ENCODE data around the gene PON1. TPM values are rescaled to one million over a fixed set of nuclear protein-coding genes. Genes with fewer than 3 reads are reported as not detected.

Gene PON1
- total RNA-seq, 2 experiments from 2014 or later: not detected

DNA sequence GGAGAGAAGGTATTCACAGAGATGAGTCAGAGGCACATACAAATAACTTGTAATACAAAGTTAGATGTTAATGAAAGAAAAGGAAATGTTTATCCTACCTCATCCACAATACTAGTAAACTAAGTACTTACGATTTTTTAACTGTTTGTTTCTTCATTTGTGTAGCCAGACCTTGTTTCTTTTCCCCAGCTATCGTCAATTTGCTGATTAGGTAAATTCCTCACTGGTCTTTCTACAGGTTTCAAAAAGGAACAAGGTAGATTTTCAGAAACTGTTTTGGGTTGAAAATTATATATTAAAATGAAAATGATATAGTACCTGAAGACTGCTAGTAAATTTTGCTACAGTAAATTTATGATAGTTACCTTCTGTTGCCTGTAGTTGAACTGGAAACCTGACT, 56.6 kb downstream of the PON1 start:
- H3K27ac Mint-ChIP-seq: no peak overlapping the region
- H3K36me3 Mint-ChIP-seq (ENCODE audit: low read depth): no peaks in the 10 kb centered on the region
- no peaks in the 10 kb centered on the region for H3K9me3 Mint-ChIP-seq
- CTCF ChIA-PET: no interaction called here
- H3K4me3 Mint-ChIP-seq: no peak overlapping the region
- no peaks in the 10 kb centered on the region for H3K4me1 Mint-ChIP-seq (ENCODE audit: low read depth)
- no peak for DNase-seq
- intact Hi-C loops (cut with micrococcal nuclease): no loop called here
- H3K27me3 Mint-ChIP-seq (ENCODE audit: low read depth): peaks cover 8% of the 10 kb centered on the region

DNA sequence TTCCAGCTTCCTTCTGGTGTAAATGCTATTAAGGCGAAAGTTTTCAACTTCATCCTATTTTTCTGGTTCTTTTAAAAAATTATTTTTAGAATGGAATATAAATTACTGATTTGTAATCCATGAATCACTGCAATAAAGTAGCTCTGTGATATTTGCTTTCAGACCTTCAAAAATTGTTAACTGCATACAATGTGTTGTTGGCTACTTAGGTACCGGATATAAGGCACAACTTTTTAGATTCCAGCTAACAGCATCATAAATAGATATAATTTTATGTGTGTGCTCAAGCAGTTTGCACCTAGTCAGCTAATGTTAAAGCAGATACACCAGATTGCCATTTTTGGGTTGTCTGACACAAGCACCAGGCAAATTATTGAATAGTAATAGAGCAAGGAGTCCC, 58.7 kb downstream of the PON1 start:
- CTCF ChIA-PET: interaction anchor here (0.9 kb wide), 1 partner anchor 60 kb away, joined by 3 read pairs; no protein-coding TSS in a partner anchor
- Mint-ChIP-seq H3K9me3 (no peaks in the 10 kb centered on the region), H3K36me3 (ENCODE audit: low read depth) (no peaks in the 10 kb centered on the region), H3K27me3 (ENCODE audit: low read depth) (peaks cover 5% of the 10 kb centered on the region), H3K4me1 (ENCODE audit: low read depth) (no peaks in the 10 kb centered on the region), H3K27ac (no peak overlapping the region), H3K4me3 (no peak overlapping the region)
- DNase-seq: no peak
- intact Hi-C loops (cut with micrococcal nuclease): no loop called here

DNA sequence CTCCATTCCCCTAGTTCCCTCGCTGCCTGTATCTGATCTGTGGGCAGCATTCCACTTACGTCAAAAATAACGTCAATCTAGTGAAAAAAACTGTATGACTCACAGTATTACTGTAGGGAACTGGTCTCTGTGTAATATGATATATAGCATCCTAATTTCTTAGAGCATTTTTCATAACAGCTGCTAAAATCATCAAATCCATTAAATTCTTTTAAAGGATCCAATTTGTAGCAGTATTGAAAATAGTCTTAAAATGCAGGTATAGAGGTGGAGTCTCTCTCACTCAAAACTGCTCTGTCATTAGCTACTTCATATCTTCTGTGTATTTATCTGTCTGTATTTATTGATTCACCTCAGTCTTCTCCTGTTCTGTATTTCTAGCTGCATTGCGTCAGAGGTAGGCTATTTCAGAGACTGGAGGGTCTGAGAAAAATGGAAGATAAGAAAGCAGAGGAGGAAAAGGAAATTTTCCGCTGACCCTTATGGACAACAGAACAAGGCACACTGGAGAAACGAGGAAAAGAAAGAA, 59.9 kb downstream of the PON1 start:
- intact Hi-C loops (cut with micrococcal nuclease): no loop called here
- peaks cover 5% of the 10 kb centered on the region for H3K27me3 Mint-ChIP-seq (ENCODE audit: low read depth)
- no peaks in the 10 kb centered on the region for H3K36me3 Mint-ChIP-seq (ENCODE audit: low read depth)
- H3K4me1 Mint-ChIP-seq (ENCODE audit: low read depth): no peaks in the 10 kb centered on the region
- no peaks in the 10 kb centered on the region for H3K9me3 Mint-ChIP-seq
- CTCF ChIA-PET: no interaction called here
- no peak overlapping the region for H3K27ac Mint-ChIP-seq
- no peak for DNase-seq
- H3K4me3 Mint-ChIP-seq: no peak overlapping the region

DNA sequence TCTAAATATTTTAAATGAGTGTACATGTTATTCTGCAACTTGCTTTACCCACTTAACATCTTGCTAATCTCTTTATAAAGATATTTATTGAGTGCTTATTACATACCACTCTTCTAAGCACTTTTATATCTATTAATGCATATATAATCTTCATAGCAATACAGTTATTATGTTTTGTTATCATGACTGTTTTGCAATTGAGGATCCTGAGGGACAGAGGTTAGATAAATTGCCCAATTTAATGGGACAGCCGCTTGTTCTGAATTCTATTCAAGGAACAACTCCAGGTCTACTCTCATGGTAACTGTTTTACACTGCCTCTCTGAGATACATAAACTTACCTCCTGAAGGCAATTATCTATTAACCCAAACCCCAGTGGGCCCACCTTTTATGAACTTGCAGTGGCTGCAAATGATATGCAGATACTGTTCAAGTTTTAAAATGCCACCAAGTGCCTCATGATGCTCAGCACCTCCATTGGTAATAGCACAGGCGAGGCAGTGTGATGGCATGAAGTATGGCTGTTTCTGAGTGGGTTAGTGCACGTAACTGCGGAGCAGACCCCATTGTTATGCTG, 60.5 kb downstream of the PON1 start:
- H3K4me3 Mint-ChIP-seq: no peak overlapping the region
- intact Hi-C loops (cut with micrococcal nuclease): no loop called here
- H3K9me3 Mint-ChIP-seq: no peaks in the 10 kb centered on the region
- CTCF ChIA-PET: no interaction called here
- peaks cover 5% of the 10 kb centered on the region for H3K27me3 Mint-ChIP-seq (ENCODE audit: low read depth)
- H3K27ac Mint-ChIP-seq: no peak overlapping the region
- H3K4me1 Mint-ChIP-seq (ENCODE audit: low read depth): no peaks in the 10 kb centered on the region
- DNase-seq: no peak
- no peaks in the 10 kb centered on the region for H3K36me3 Mint-ChIP-seq (ENCODE audit: low read depth)

DNA sequence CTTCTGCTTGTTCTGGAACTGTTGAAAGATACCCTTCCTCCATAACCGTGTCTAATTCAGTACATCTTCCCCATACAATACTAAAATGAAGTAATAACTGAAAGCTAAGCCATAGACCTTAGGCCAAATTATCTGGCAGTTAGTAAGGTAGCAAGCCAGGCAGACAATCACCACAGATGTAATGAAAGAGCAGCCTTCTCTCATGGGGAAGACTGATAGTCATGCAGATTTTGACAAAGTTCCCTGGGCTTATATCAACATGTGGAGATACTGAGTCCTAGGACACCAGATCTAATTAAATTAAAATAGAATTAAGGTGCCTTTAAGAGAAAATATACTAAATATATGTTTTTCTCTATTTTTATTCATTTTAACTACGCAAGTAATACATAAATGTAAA, 61.5 kb downstream of the PON1 start:
- CTCF ChIA-PET: no interaction called here
- no peaks in the 10 kb centered on the region for H3K9me3 Mint-ChIP-seq
- H3K27me3 Mint-ChIP-seq (ENCODE audit: low read depth): peaks cover 5% of the 10 kb centered on the region
- intact Hi-C loops (cut with micrococcal nuclease): no loop called here
- H3K36me3 Mint-ChIP-seq (ENCODE audit: low read depth): no peaks in the 10 kb centered on the region
- no peak for DNase-seq
- no peaks in the 10 kb centered on the region for H3K4me1 Mint-ChIP-seq (ENCODE audit: low read depth)
- no peak overlapping the region for H3K27ac Mint-ChIP-seq
- H3K4me3 Mint-ChIP-seq: no peak overlapping the region

DNA sequence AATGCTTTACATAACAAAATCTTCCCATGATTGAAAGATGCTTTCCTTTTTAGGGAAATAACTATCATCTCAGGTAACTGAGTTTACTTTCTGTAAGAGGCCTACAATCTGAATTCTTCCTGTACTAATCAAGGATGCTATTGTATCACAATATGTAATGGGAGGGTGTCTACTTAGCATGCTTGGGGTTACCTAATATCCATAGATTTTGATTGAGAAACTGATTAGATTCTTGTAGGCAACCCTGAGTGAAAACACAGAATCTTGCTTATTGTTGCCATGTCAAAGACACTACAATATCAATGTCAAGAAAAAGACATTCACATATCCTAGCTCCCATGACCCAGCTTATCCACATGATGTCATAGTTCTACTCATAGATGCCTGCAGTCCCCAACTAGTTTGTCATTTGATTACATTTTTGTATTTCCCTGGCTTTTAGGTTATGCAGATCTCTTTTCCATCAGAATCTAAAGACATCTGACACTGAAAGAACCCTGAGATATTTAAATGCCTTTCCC, 62.4 kb downstream of the PON1 start:
- CTCF ChIA-PET: no interaction called here
- Mint-ChIP-seq H3K36me3 (ENCODE audit: low read depth) (no peaks in the 10 kb centered on the region), H3K9me3 (no peaks in the 10 kb centered on the region), H3K4me1 (ENCODE audit: low read depth) (no peaks in the 10 kb centered on the region), H3K4me3 (no peak overlapping the region), H3K27me3 (ENCODE audit: low read depth) (peaks cover 5% of the 10 kb centered on the region), H3K27ac (no peak overlapping the region)
- no peak for DNase-seq
- intact Hi-C loops (cut with micrococcal nuclease): no loop called here

DNA sequence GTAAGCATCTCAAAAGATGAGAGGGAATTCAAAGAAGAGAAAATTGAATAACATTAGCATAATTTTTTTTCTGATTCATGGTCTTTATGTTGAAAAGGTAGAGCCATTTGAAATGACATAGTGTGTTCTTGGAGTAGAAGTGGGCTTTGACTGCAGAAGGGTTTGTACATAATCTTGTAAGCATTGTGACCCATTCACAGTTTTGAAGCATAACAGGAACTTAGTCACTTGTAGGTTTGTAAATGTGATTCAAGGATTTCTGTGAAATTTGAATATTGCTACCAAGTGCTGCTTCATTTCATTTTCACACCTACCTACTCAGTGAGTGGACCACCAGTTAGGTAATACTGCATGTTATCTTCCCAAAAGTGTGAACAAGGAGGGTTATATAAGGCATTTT, 68.6 kb downstream of the PON1 start:
- intact Hi-C loops (cut with micrococcal nuclease): no loop called here
- Mint-ChIP-seq H3K9me3 (no peaks in the 10 kb centered on the region), H3K4me1 (ENCODE audit: low read depth) (no peaks in the 10 kb centered on the region), H3K36me3 (ENCODE audit: low read depth) (no peaks in the 10 kb centered on the region), H3K27me3 (ENCODE audit: low read depth) (peaks cover 6% of the 10 kb centered on the region), H3K27ac (no peak overlapping the region), H3K4me3 (no peak overlapping the region)
- CTCF ChIA-PET: interaction anchor here (0.7 kb wide), 1 partner anchor 8 kb away, joined by 3 read pairs; no protein-coding TSS in a partner anchor
- no peak for DNase-seq

DNA sequence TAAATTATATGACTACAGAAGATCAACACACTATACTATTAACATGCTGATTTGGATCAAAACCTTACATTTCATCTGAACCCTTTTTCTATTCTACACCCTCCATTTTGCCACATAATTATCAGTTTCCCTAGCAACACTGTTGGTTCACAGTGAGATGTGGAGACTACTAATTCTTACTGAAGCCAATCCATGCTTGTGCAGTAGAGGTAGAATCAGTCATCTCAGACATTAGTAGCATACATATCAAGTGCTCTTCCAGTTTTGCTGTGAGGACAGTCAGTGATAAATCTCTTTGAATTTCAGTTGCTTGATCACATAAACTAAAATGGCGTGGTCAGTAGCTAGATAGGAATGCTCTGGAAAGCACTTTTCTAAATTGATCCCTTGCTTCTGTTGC, 70.3 kb downstream of the PON1 start:
- Mint-ChIP-seq H3K4me1 (ENCODE audit: low read depth) (no peaks in the 10 kb centered on the region), H3K27me3 (ENCODE audit: low read depth) (peaks cover 6% of the 10 kb centered on the region), H3K27ac (no peak overlapping the region), H3K9me3 (no peaks in the 10 kb centered on the region), H3K36me3 (ENCODE audit: low read depth) (no peaks in the 10 kb centered on the region), H3K4me3 (no peak overlapping the region)
- intact Hi-C loops (cut with micrococcal nuclease): no loop called here
- CTCF ChIA-PET: interaction anchor here (1.2 kb wide), 1 partner anchor 370 kb away, joined by 3 read pairs; no protein-coding TSS in a partner anchor
- no peak for DNase-seq

DNA sequence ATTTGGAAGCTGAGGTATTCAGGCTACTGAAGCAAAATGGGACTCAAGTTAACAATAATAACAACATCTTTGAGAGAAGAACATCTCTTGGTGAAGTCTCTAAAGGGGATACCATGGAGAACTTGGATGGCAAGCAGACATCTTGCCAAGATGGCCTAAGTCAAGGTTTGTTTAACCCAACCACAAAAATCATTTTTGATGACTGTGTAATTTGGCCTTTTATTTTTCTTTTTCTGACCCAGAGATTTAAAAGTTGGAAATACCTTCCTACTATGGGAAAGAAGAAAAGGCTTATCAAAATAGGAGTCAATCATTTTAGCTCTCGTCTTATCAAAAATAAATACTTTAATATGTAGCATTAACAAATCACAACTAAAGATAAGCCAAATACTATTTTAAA, 72.4 kb downstream of the PON1 start:
- H3K27me3 Mint-ChIP-seq (ENCODE audit: low read depth): peaks cover 6% of the 10 kb centered on the region
- no peaks in the 10 kb centered on the region for H3K4me1 Mint-ChIP-seq (ENCODE audit: low read depth)
- DNase-seq: no peak
- no peak overlapping the region for H3K27ac Mint-ChIP-seq
- CTCF ChIA-PET: no interaction called here
- H3K36me3 Mint-ChIP-seq (ENCODE audit: low read depth): no peaks in the 10 kb centered on the region
- intact Hi-C loops (cut with micrococcal nuclease): no loop called here
- H3K4me3 Mint-ChIP-seq: no peak overlapping the region
- no peaks in the 10 kb centered on the region for H3K9me3 Mint-ChIP-seq

DNA sequence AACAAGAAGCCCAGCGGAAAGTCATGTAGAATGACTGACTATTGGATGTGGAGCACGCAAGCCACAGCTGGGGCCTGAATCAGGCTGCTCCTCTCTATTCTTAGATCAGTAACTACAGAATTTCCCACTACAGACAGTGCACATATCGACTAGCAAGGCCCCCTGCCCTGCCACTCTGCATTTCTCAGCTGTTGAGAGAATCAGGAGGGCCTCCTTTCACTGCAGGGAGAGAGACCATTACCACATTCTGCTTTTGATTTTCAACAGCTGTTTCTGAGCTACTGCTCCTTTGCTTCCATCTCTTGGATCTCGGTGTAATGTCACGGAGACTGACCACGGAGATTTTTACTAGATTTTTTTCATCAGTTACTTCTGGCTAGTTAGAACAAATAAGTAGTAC, 73.8 kb downstream of the PON1 start:
- Mint-ChIP-seq H3K27ac (no peak overlapping the region), H3K4me1 (ENCODE audit: low read depth) (no peaks in the 10 kb centered on the region), H3K36me3 (ENCODE audit: low read depth) (no peaks in the 10 kb centered on the region), H3K9me3 (no peaks in the 10 kb centered on the region), H3K4me3 (no peak overlapping the region), H3K27me3 (ENCODE audit: low read depth) (peaks cover 12% of the 10 kb centered on the region)
- intact Hi-C loops (cut with micrococcal nuclease): no loop called here
- no peak for DNase-seq
- CTCF ChIA-PET: no interaction called here

Other genes starting within 250 kb of the PON1 start
- not detected for gene PON3, start 71.8 kb upstream of the PON1 start, total RNA-seq
- gene PON2, start 110.5 kb upstream of the PON1 start, total RNA-seq: 1 to 10 TPM; 3.8 to 3.9 TPM
- not detected for gene ASB4, start 161.4 kb upstream of the PON1 start, total RNA-seq

All from activated naive CD4-positive, alpha-beta T cell treated with anti-CD3 and anti-CD28 coated beads for 36 hours (primary cell).